Stimulated activated CD4-positive, alpha-beta T cell treated with anti-CD3 and anti-CD28 coated beads, Interleukin-2, amount 100 ng/mL, for 48 hours (primary cell): ENCODE results near the gene HDX.
A peak's percentile ranks its signal among the peaks of the same experiment; 100 is the strongest.
"Not testable (repeated sequence)": the region's sequence is repeated elsewhere in the genome, so short reads cannot be mapped to it uniquely, and the experiment has no call there.

ENCODE experiments used
- DNase-seq, 2 donors: peaks; one replicate each; pipeline ENCODE4 v3.0.0-alpha.2; 2020

Gene HDX

GRCh38 chrX:84501798-84502628, at the start of gene HDX:
HDX (minus strand) TSS chrX:84502453; CDS start chrX:84475397, 27,056 bp downstream.
- DNase-seq: peak; percentile 56 to 59

- DNase-seq: not testable (repeated sequence)
Measured at GRCh38 chrX:84541315-84541714, 39.1 kb upstream of the HDX start.

- DNase-seq: not testable (repeated sequence)
Measured at GRCh38 chrX:84537627-84538026, 35.4 kb upstream of the HDX start.

GRCh38 chrX:84488426-84488825, 13.8 kb downstream of the HDX start:
- no peak for DNase-seq

GRCh38 chrX:84487365-84488353, 14.6 kb downstream of the HDX start:
- no peak for DNase-seq

- no peak for DNase-seq
Measured at GRCh38 chrX:84479086-84479485, 23.2 kb downstream of the HDX start.

GRCh38 chrX:84477114-84477513, 25.1 kb downstream of the HDX start:
- DNase-seq: no peak

- no peak for DNase-seq
Measured at GRCh38 chrX:84475596-84475995, 26.7 kb downstream of the HDX start.

- DNase-seq: no peak
Measured at GRCh38 chrX:84475101-84475500, 27.2 kb downstream of the HDX start.

- DNase-seq: no peak
Measured at GRCh38 chrX:84469226-84469625, 33.0 kb downstream of the HDX start.

- no peak for DNase-seq
Measured at GRCh38 chrX:84467898-84468297, 34.4 kb downstream of the HDX start.

- DNase-seq: no peak
Measured at GRCh38 chrX:84453351-84454246, 48.7 kb downstream of the HDX start.

GRCh38 chrX:84441143-84441542, 61.1 kb downstream of the HDX start:
- DNase-seq: no peak

- no peak for DNase-seq
Measured at GRCh38 chrX:84415140-84415539, 87.1 kb downstream of the HDX start.

- DNase-seq: no peak
Measured at GRCh38 chrX:84363663-84364062, 138.6 kb downstream of the HDX start.

- no peak for DNase-seq
Measured at GRCh38 chrX:84363051-84363450, 139.2 kb downstream of the HDX start.

GRCh38 chrX:84362184-84362838, 139.9 kb downstream of the HDX start:
- no peak for DNase-seq

- DNase-seq: no peak
Measured at GRCh38 chrX:84358271-84358670, 144.0 kb downstream of the HDX start.

- no peak for DNase-seq
Measured at GRCh38 chrX:84357296-84357695, 145.0 kb downstream of the HDX start.

GRCh38 chrX:84340968-84341367, 161.3 kb downstream of the HDX start:
- DNase-seq: no peak

GRCh38 chrX:84339507-84340364, 162.5 kb downstream of the HDX start:
- DNase-seq: no peak
